AG09319 (cell line): ENCODE data around the gene DHRS2.

Experiments
- DNase-seq: peaks from one replicate; pipeline ENCODE4 v3.0.0-alpha.2; 2010; ENCODE audit warnings: low read depth; ENCODE audit errors: extremely low read depth
- TF ChIP-seq, protein P1 (sequence below): IDR thresholded peaks from 2 replicates; pipeline ENCODE4 v1.5.1; 2011; ENCODE audit warnings: low read depth, mild to moderate bottlenecking, inconsistent platforms, low read length, moderate library complexity

Gene DHRS2

DNA sequence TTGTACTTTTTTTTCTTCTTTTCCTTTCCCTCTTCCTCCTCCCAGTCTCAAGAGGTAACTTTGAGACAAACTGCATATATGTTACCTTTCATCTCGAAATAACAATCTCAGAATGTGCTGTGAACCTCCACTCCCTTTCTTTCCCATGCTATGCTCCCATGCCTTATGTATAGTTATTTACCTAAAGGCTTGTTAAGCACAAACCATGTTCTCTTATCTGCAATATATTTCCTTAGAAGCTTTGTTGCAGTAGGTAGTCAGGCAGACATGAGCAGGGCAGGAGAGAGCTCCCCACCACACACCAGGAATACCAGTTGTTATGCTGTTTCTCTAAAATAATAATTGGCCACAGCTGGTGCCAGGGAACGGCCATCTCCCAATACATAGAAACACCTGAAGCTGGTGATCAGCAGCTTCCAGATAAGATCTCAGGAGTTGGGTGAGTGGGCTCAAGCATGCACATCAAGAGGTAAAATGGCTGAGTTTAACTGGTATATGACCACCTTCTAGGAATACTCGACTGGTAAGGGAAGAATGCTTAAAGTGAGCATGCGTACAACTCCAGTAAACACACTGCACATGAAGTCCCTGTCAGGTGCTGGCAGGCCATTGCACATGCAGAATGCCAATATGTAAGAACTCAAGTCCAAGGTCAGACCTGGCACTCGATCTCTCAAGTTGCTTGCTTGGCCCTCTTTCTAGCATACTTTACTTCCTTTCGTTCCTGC is 14.8 kb upstream of the DHRS2 start:
- TF ChIP-seq, protein P1, sequence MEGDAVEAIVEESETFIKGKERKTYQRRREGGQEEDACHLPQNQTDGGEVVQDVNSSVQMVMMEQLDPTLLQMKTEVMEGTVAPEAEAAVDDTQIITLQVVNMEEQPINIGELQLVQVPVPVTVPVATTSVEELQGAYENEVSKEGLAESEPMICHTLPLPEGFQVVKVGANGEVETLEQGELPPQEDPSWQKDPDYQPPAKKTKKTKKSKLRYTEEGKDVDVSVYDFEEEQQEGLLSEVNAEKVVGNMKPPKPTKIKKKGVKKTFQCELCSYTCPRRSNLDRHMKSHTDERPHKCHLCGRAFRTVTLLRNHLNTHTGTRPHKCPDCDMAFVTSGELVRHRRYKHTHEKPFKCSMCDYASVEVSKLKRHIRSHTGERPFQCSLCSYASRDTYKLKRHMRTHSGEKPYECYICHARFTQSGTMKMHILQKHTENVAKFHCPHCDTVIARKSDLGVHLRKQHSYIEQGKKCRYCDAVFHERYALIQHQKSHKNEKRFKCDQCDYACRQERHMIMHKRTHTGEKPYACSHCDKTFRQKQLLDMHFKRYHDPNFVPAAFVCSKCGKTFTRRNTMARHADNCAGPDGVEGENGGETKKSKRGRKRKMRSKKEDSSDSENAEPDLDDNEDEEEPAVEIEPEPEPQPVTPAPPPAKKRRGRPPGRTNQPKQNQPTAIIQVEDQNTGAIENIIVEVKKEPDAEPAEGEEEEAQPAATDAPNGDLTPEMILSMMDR: no peak
- DNase-seq: no peak

DNA sequence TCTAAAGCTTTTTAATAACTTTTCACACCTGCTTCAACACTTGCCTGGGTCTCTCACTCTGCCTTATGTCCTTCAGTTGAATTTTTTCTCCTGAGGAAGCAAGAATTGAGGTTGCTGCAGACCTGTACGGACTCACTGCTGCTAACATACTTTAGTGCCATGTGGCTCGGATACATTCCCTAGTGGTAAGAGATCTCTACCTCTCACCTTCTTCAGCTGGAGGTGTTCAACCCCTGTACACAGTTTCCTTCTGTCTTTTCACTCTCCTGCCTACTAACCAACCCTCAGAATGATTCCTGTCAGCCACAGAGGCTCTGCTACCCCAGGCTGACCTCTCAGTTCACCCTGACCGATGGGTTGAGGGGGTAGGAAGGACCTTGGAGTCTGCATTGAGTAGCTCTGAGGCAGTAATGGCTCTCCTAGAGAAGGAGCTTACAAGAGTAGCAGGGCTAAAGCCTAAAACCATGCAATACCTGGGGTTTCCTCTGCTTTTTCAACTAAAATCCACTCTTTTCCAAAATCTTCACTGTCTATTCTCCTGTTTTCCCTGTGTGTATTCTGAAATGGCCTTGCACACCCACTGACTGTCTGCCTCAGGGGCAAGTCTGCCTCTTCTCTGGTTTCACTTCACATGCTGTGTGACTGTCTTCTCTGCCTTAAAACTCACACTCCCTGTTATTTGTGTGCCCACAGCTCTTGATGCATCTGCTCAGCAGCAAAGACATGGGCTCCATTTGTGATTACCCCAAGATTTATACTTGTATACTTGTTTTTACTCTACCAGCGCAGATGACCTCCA is 14.0 kb upstream of the DHRS2 start:
- TF ChIP-seq, protein P1: no peak
- no peak for DNase-seq

DNA sequence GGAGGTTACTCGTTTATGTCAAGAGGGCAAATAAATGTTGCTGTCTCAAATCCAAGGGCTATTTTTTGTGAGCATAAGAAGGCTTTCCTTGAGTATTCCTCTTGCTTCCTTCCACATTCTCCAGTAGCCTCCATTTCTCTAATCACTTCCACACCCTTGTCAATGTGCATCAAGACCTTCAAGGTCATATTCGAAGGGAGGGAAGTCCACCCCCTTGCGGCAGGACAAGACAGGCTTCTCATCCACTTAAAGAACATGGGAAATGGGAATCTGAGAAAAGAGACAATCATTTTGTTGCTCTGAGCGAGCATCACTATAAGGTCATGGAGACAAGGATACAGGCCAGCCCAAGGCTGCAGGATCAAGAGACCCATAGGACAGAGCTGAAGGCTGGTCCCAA is 13.2 kb upstream of the DHRS2 start:
- TF ChIP-seq, protein P1: no peak
- DNase-seq: no peak

DNA sequence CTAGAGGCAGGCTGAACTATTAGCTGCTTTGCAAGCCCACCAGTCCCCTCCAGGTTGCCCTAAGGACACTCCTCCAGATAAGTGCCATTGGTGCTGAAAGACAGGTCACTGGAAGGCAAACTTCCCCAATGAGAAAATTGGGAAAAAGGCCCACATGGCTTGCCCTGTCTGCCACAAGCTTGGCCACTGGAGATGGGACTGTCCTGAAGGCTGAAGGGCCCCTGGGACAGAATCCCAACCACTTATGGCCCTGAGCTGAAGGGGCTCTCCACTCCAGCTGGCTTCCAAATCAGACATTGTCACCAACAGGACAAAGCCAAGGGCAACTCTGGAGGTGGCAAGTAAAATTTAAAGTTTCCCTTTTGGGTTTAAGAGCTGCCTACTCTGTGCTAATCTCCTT is 12.2 kb upstream of the DHRS2 start:
- no peak for DNase-seq
- TF ChIP-seq, protein P1: no peak

DNA sequence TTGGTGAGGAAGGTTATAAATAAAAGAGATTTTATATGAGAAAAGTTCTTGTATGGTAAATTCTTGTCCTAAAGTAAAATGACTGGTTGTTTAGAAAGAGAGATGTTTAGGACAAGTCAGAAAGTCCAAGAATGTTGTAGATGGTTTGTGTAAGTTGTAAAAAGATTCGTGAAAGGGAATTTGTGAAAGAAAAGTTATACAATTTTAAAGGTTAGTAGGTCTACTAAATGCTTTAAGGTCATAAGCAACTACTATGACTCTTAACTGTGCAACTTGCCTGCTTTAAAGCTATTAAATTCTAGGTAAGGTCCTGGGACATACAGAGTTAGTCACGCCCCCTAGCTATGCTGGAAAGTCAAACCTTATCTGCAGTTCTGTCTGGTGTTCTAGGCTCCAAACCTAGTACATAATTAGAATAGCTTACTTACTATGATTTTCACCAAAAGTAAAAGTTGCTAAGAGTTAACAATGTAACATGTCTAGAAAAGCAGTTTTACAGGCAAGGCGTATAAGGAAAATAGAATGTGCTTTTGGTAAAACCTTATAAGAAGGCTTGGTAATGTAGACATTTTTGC is 11.2 kb upstream of the DHRS2 start:
- TF ChIP-seq, protein P1: no peak
- DNase-seq: no peak

DNA sequence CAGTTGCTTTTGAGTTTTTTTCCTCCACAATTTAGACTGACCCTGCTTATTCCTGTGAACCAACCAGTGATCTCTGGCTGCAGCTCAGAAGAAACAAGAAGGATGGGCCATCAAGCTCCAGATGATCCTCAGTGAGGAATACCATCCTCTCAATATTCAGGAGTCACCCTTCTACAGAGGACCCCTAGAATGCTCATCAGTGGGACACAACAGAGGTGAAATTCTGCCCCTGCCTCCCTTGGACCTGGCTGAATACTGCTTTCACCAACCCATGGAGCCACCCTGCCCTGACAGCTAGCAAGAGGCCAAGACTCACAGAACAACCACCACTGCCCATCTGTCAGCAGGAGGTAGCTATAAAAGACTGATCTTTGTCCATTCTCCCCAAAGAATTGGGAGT is 9.2 kb upstream of the DHRS2 start:
- TF ChIP-seq, protein P1: no peak
- no peak for DNase-seq

DNA sequence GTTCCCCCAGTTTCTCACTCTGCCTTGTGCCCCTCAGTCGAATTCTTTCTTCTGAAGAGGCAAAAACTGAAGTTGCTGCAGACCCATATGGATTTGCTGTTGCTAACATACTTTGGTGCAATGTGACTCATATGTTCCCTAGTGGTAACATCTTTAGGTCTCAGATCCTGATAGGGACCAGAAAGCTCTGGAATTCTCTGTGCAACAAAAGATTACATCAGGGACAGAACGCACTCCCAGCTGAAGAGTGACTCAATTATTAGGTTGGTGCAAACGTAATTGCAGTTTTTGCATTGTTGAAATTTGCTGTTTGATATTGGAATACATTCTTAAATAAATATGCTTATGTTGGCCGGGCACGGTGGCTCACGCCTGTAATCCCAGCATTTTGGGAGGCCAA is 8.2 kb upstream of the DHRS2 start:
- DNase-seq: no peak
- TF ChIP-seq, protein P1: no peak
